GM23338 (cell line): ENCODE data around the gene ULK4. TPM values are rescaled to one million over a fixed set of nuclear protein-coding genes. Genes with fewer than 3 reads are reported as not detected.

Source experiments
- ATAC-seq: fragments of 200-7000 bp; cut with Tn5 transposase; 3 replicates; pipeline ENCODE4 v1.9.1; 2020
- DNase-seq: peaks from one replicate; pipeline ENCODE4 v3.0.0-alpha.2; 2015; ENCODE audit warnings: low spot score
- H2AFZ ChIP-seq: fragments of 200-600 bp; sonication (generic); 2 replicates; pipeline ENCODE4 v1.8.0; 2016; ENCODE audit warnings: antibody characterized with exemption, mild to moderate bottlenecking, moderate library complexity
- H3F3A ChIP-seq: fragments of 200-600 bp; sonication (generic); replicated peaks from 2 replicates; pipeline ENCODE4 v1.8.0; 2017; ENCODE audit warnings: antibody characterized with exemption, mixed run types, low read depth
- H3K27ac ChIP-seq: fragments of 200-600 bp; sonication (generic); 2 replicates; pipeline ENCODE4 v1.6.1; 2016; ENCODE audit warnings: low read depth
- H3K27me3 ChIP-seq: fragments of 200-600 bp; sonication (generic); 2 replicates; pipeline ENCODE4 v1.8.0; 2016; ENCODE audit warnings: mild to moderate bottlenecking, mixed run types, moderate library complexity; ENCODE audit not compliant: insufficient read depth
- H3K36me3 ChIP-seq: fragments of 200-600 bp; sonication (generic); 2 replicates; pipeline ENCODE4 v1.8.0; 2016; ENCODE audit warnings: mild to moderate bottlenecking; ENCODE audit not compliant: insufficient read depth
- H3K4me1 ChIP-seq: fragments of 200-600 bp; sonication (generic); 2 replicates; pipeline ENCODE4 v1.8.0; 2016; ENCODE audit warnings: mild to moderate bottlenecking, moderate library complexity; ENCODE audit not compliant: insufficient read depth
- H3K4me2 ChIP-seq: fragments of 200-600 bp; sonication (generic); 2 replicates; pipeline ENCODE4 v1.7.1; 2017; ENCODE audit warnings: mixed run types
- H3K4me3 ChIP-seq: fragments of 200-600 bp; sonication (generic); 2 replicates; pipeline ENCODE4 v1.6.1; 2016; ENCODE audit warnings: mixed run types
- H3K79me2 ChIP-seq: fragments of 200-600 bp; sonication (generic); replicated peaks from 2 replicates; pipeline ENCODE4 v1.8.0; 2017; ENCODE audit warnings: mild to moderate bottlenecking; ENCODE audit not compliant: insufficient read depth
- H3K9me2 ChIP-seq: fragments of 200-600 bp; sonication (generic); 2 replicates; pipeline ENCODE4 v1.8.0; 2017; ENCODE audit not compliant: insufficient read depth
- H4K20me1 ChIP-seq: fragments of 200-600 bp; sonication (generic); replicated peaks from 2 replicates; pipeline ENCODE4 v1.8.0; 2017; ENCODE audit warnings: mild to moderate bottlenecking; ENCODE audit not compliant: insufficient read depth
- H3K27ac Mint-ChIP-seq: 2 replicates; pipeline ENCODE4 v1.8.0; 2020; ENCODE audit warnings: inconsistent platforms, mild to moderate bottlenecking, moderate library complexity, mixed read lengths
- H3K27me3 Mint-ChIP-seq: 3 replicates; pipeline ENCODE4 v1.8.0; 2022; ENCODE audit warnings: low read depth, mild to moderate bottlenecking, moderate library complexity, mixed read lengths, inconsistent platforms; ENCODE audit not compliant: insufficient read depth, poor library complexity
- H3K36me3 Mint-ChIP-seq: 3 replicates; pipeline ENCODE4 v1.8.0; 2021; ENCODE audit warnings: low read depth, mild to moderate bottlenecking, inconsistent platforms, moderate library complexity, mixed read lengths
- H3K4me1 Mint-ChIP-seq: 3 replicates; pipeline ENCODE4 v1.8.0; 2020; ENCODE audit warnings: mild to moderate bottlenecking, inconsistent platforms, mixed read lengths
- H3K4me3 Mint-ChIP-seq: 3 replicates; pipeline ENCODE4 v1.8.0; 2021; ENCODE audit warnings: moderate library complexity, mild to moderate bottlenecking, inconsistent platforms, mixed read lengths
- H3K9me3 Mint-ChIP-seq: 3 replicates; pipeline ENCODE4 v1.8.0; 2020; ENCODE audit warnings: moderate library complexity, mild to moderate bottlenecking, inconsistent platforms, mixed read lengths
- ETS1 ChIP-seq: IDR thresholded peaks from 2 replicates; pipeline ENCODE4 v1.6.1; 2016; ENCODE audit warnings: antibody characterized with exemption
- EZH2 ChIP-seq: fragments of 200-600 bp; sonication (generic); IDR thresholded peaks from one replicate; pipeline ENCODE4 v1.8.0; 2017; ENCODE audit warnings: antibody characterized with exemption, mild to moderate bottlenecking, low read depth; ENCODE audit not compliant: unreplicated experiment
- NANOG ChIP-seq: IDR thresholded peaks from 2 replicates; pipeline ENCODE4 v1.6.1; 2016; ENCODE audit warnings: antibody characterized with exemption, borderline replicate concordance
- POLR2AphosphoS5 ChIP-seq: IDR thresholded peaks from 2 replicates; pipeline ENCODE4 v1.6.1; 2016; ENCODE audit warnings: antibody characterized with exemption, low read depth
- REST ChIP-seq: IDR thresholded peaks from one replicate; pipeline ENCODE4 v1.6.1; 2018; ENCODE audit warnings: antibody characterized with exemption; ENCODE audit not compliant: unreplicated experiment
- STAT1 ChIP-seq: IDR thresholded peaks from one replicate; pipeline ENCODE4 v1.6.1; 2016; ENCODE audit warnings: antibody characterized with exemption; ENCODE audit not compliant: unreplicated experiment
- ZNF331 ChIP-seq: fragments of 250-450 bp; sonication (Bioruptor Pico); IDR thresholded peaks from 2 replicates; pipeline ENCODE4 v1.5.0; 2020; ENCODE audit warnings: low read depth, mild to moderate bottlenecking, moderate library complexity
- polyA plus RNA-seq: library from polyadenylated mRNA; unstranded; fragments of >200 nt; fragmentation: Nextera tagmentation; extraction: Ambion mirVana; gene quantifications from 2 replicates; pipeline ENCODE4 v1.2.1, GENCODE V29; 2016
- total RNA-seq: library from RNA; depleted of rRNA; stranded (reverse); fragments of >200 nt; shearing (Covaris generic); gene quantifications from 2 replicates; pipeline ENCODE4 v1.2.3, GENCODE V29; 2014

Gene ULK4
- total and polyA plus RNA-seq, 2 experiments from 2014 or later = 20.8 to 41.4 TPM

- no peaks in the 10 kb centered on the region for H3K27me3 ChIP-seq
- H3K4me3 Mint-ChIP-seq = no peak overlapping the region
- no peaks in the 10 kb centered on the region for H3K79me2 ChIP-seq
- H3K27ac Mint-ChIP-seq = no peak overlapping the region
- H3K36me3 ChIP-seq = no peaks in the 10 kb centered on the region
- H4K20me1 ChIP-seq = no peaks in the 10 kb centered on the region; the same call in 1 of the 2 replicates
- no peaks in the 10 kb centered on the region; the same call in 2 of the 3 replicates for H3K9me3 Mint-ChIP-seq
- peaks cover 19% of the 10 kb centered on the region for H3K4me1 Mint-ChIP-seq
- no peak overlapping the region for H3K4me3 ChIP-seq
- no peak overlapping the region for H3K27ac ChIP-seq
- ATAC-seq = no peak
- no peak overlapping the region for H2AFZ ChIP-seq
- no peak overlapping the region for H3K4me2 ChIP-seq
- peaks cover 3% of the 10 kb centered on the region; the same call in 2 of the 3 replicates for H3K36me3 Mint-ChIP-seq
- TF ChIP-seq NANOG = no peak
- TF ChIP-seq STAT1 = no peak
- TF ChIP-seq POLR2AphosphoS5 = no peak
- TF ChIP-seq REST = no peak
- no peak for TF ChIP-seq ZNF331 (CRISPR knock-in tag)
- H3K4me1 ChIP-seq = peaks cover 5% of the 10 kb centered on the region
- peaks cover 6% of the 10 kb centered on the region for H3K27me3 Mint-ChIP-seq
- no peak for DNase-seq
- peaks cover 7% of the 10 kb centered on the region; the same call in 1 of the 2 replicates for H3K9me2 ChIP-seq
- no peaks in the 10 kb centered on the region for H3F3A ChIP-seq
Measured at GRCh38 chr3:41682996-41683395, 278.9 kb downstream of the ULK4 start.

- TF ChIP-seq ETS1 (no peak), EZH2 (no peak)
- Histone ChIP-seq H3K4me1 (peaks cover 5% of the 10 kb centered on the region), H3K36me3 (no peaks in the 10 kb centered on the region), H3K4me3 (no peak overlapping the region), H3K27ac (no peak overlapping the region), H3K79me2 (no peaks in the 10 kb centered on the region), H3K4me2 (no peak overlapping the region), H3K9me2 (peaks cover 7% of the 10 kb centered on the region; the same call in 1 of the 2 replicates), H2AFZ (no peak overlapping the region), H3F3A (no peaks in the 10 kb centered on the region), H3K27me3 (no peaks in the 10 kb centered on the region), H4K20me1 (no peaks in the 10 kb centered on the region; the same call in 1 of the 2 replicates)
- peak overlapping the region; percentile 88; the same call in 1 of the 2 replicates for H3K27ac Mint-ChIP-seq
- no peak overlapping the region for H3K4me3 Mint-ChIP-seq
- no peaks in the 10 kb centered on the region for H3K9me3 Mint-ChIP-seq
- H3K27me3 Mint-ChIP-seq = peaks cover 1% of the 10 kb centered on the region
- H3K36me3 Mint-ChIP-seq = no peaks in the 10 kb centered on the region; the same call in 2 of the 3 replicates
- ATAC-seq (no peak), DNase-seq (no peak)
- H3K4me1 Mint-ChIP-seq = peaks cover 19% of the 10 kb centered on the region
Measured at GRCh38 chr3:41682382-41682781, 279.5 kb downstream of the ULK4 start.
